HG03442 (cell line): ENCODE results near the gene MOK.
"Not testable (repeated sequence)": the region's sequence is repeated elsewhere in the genome, so short reads cannot be mapped to it uniquely, and the experiment has no call there.

Experiments used
- ATAC-seq: cut with Tn5 transposase; IDR thresholded peaks from one replicate; pipeline ENCODE4 v1.9.1; 2021; ENCODE audit warnings: mild to moderate bottlenecking, moderate library complexity; ENCODE audit not compliant: unreplicated experiment

MOK gene

DNA sequence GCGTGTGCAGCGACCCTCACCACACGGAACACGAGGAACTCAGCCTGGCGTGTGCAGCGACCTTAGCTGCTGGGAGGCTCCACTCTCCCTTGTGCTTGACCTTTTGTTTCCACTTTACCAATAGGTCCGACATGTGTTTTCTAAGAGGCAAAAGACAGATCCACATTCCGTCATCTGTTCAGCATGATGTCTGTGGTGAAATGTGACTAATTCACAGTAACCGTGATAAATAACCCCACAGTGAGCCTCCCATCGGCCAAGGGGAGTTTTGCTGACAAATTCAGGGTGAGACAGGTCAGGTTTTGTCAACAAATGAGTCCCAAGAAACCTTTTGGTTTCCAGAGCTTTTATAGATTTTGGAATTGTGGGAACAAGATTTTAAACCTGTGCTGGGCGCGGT is 55.9 kb downstream of the MOK start:
- ATAC-seq = no peak

GRCh38 chr14:102248121-102248520 is 56.8 kb downstream of the MOK start:
- no peak for ATAC-seq

GRCh38 chr14:102246071-102246470 is 58.9 kb downstream of the MOK start:
- ATAC-seq = no peak

DNA sequence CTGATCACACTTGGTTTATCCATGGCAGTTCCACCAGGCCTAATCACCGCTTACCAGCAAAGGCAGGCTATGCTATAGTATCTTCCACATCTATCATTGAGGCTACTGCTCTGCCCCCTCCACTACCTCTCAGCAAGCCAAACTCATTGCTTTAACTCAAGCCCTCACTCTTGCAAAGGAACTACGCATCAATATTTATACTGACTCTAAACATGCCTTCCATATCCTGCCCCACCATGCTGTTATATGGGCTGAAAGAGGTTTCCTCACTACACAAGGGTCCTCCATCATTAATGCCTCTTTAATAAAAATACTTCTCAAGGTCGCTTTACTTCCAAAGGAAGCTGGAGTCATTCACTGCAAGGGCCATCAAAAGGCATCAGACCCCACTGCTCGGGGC is 61.2 kb downstream of the MOK start:
- not testable (repeated sequence) for ATAC-seq

- ATAC-seq = no peak
Measured at GRCh38 chr14:102241147-102241546, 63.8 kb downstream of the MOK start.

GRCh38 chr14:102240481-102240880 is 64.5 kb downstream of the MOK start:
- ATAC-seq = not testable (repeated sequence)

- no peak for ATAC-seq
Measured at GRCh38 chr14:102239231-102239630, 65.7 kb downstream of the MOK start.

DNA sequence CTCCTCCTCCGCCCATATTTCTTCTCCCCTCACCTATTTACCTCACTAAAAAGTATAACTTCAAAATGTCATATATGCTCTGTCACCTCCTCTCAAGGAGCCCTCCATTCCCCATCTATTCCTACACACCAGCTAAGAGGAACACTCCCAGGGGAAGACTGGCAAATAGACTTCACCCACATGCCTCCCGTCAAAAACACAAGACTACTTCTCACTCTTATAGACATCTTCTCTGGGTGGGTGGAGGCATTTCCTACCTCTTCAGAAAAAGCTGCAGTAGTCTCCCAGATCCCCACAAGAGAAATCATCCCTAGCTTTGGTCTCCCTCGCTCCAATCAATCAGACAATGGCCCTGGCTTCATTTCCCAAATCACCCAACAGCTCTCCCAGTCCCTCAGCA is 66.2 kb downstream of the MOK start:
- ATAC-seq = no peak

DNA sequence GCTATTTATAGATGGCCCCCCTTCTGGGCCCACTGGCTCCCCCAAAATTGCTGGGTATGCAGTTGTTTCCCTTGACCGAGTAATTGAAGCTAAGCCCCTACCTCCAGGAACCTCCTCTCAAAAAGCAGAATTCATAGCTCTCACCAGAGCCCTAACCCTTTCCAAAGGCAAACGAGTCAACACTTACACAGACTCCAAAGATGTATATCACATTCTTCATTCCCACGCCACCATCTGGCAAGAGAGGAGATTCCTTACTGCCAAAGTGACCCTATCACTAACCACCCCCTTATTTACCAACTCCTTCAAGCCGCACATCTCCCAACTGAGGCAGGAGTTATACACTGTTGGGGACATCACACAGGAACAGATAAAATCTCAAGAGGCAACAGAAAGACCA is 66.8 kb downstream of the MOK start:
- no peak for ATAC-seq

- no peak for ATAC-seq
Measured at GRCh38 chr14:102236026-102236425, 68.9 kb downstream of the MOK start.

DNA sequence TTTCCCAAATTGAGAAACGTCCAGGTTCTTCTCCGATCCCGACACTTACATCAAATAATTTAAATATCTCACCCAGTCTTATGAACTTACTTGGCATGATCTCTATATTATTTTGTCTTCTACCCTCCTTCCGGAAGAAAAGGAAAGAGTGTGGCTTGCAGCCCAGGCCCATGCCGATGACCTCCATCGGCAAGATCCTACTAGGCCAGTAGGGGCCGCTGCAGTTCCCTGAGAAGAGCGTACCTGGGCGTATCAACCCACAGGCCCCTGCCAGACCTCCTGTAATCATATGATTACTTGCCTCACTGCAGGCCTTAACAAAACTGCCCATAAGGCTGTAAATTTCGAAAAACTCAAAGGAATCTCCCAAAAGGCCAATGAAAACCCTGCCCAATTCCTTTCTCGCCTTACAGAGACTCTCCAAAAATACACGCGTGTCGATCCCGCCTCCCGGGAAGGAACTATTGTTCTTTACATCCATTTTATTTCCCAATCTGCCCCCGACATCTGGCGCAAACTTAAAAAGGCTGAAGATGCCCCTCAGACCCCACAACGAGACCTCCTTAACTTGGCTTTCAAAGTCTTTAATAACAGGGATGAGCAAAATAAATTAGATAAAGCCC is 69.6 kb downstream of the MOK start:
- peak; percentile 50 for ATAC-seq

- ATAC-seq = no peak
Measured at GRCh38 chr14:102234331-102235264, 70.4 kb downstream of the MOK start.

DNA sequence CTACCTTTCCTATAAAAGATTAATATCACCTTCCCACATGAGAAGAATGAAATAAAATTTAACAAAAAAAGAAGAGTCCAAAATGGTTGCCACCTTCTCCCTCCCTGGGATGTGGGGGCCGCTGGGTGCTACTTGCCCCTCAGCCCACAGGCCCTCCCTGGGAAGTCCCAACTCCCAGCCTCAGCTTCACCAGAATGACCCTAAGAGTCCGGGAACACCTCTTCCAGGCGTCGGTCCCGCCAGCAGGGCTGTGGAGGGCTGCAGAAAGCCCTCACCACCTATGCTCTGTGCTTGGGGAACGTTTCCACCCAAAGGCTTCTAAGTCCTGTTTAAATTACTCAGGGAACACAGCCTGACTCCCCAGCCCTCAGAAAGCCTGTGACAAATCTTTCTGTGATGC is 71.9 kb downstream of the MOK start:
- no peak for ATAC-seq

GRCh38 chr14:102232348-102232625 is 72.7 kb downstream of the MOK start:
- ATAC-seq = no peak

GRCh38 chr14:102231476-102232347 is 73.3 kb downstream of the MOK start:
- ATAC-seq = no peak

DNA sequence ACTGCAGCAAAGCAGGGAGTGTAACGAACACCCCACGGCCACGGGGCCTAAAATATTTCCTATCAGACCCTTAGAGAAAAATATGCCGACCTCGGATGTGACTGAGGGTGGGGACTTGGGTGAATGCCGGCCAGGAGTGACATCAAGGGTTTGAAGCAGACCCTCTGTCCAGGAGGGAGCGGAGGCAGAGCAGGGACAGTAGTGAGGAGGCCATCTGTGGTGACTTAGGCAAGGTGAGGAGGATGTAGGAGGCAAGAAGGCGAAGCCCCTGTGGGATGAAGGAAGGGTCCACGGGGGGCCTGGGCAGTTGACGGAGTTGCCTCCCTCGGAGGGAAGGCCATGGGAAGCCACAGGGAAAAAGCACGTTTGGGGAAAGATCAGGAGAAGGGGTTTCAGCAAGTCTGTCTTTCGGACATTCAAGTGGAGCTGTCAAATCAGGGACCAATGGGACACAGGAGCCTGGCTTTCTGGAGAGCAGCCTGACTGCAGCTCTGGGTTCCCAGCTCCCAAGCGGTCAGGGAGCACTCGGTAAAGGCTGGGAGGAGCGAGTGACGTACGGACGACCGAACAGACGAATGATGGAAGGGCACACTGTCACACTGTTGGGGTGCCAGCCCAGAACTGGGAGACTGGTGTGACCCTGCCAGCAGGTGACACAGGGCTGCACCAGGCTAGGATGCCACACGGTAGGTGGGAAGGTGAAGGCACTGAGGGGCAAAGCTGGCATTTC is 74.3 kb downstream of the MOK start:
- no peak for ATAC-seq

- no peak for ATAC-seq
Measured at GRCh38 chr14:102229739-102230092, 75.2 kb downstream of the MOK start.

DNA sequence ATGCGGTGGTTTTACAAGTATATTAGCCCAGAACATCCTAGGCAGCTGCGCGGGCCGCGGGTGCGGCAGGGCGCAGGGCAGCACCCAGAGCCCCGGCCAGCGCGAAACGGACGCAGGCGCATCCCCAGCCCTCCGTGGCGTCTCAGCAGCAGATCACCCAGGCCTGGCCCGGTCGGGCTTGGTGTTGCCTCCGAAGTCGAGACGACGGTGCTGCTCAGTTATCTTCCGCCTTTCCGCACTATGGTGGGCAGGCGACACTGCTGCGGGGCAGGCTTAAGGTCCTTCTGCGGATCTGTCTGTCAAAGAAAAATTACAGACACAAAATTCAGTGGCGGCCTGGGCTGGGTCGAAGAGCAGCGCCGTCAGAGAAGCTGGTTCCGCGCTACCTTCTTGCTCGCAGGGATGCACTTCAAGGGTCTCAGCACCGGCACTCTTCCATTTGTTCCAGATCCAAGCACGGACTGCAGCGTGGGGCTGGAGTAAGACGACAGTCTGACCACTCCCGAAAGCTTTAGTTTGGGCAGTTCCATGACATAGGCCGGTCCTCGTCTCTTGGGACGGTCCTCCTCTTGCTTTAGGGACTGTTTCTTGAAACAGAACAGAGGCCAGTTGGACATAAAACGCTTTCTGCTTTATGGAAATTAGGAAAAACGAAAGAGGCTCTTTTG is 75.8 kb downstream of the MOK start:
- no peak for ATAC-seq

- ATAC-seq = no peak
Measured at GRCh38 chr14:102227184-102227964, 77.6 kb downstream of the MOK start.
